Measurements from ENCODE around the gene NXPH3. TPM values are rescaled to one million over a fixed set of nuclear protein-coding genes. Genes with fewer than 3 reads are reported as not detected.
"Not testable (repeated sequence)": the region's sequence is repeated elsewhere in the genome, so short reads cannot be mapped to it uniquely, and the experiment has no call there.

Gene NXPH3
- polyA plus RNA-seq, 4 donors, result 0.92 to 1.1 (median 1.0) TPM

DNA sequence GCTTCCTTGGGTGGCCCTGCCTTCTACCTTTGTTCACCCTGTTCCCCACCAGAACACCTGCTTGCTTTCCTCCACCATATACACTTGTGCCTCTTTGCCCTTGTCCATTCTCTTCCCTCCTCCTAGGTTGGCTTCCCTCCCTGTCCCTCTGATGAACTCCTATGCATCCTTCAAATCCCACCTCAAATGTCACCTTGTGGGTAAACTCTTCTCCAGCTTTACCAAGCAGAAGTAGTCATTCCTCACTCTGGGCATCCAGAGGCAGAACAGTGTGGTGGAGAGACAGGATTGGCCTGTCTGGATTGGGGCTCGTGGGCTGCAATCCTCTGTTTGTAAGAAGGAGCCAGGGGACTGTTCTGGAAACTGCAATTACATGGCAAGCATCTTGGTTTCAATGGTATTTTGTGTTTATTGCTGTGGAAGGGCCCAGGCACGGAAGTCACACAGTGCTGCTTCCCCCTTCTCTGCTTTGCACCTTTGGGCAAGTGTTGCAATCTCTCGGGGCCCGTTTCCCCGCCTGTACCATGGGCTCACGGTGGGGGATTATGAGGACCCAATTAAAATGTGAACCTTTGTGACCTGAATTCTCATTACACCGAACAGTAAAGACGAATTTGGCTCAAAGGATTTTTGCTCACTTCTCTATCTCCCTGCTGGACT, 21.9 kb upstream of the NXPH3 start:
- no peak for DNase-seq (ENCODE audit: low read depth in 4 of 4, low spot score in 3 of 4)

DNA sequence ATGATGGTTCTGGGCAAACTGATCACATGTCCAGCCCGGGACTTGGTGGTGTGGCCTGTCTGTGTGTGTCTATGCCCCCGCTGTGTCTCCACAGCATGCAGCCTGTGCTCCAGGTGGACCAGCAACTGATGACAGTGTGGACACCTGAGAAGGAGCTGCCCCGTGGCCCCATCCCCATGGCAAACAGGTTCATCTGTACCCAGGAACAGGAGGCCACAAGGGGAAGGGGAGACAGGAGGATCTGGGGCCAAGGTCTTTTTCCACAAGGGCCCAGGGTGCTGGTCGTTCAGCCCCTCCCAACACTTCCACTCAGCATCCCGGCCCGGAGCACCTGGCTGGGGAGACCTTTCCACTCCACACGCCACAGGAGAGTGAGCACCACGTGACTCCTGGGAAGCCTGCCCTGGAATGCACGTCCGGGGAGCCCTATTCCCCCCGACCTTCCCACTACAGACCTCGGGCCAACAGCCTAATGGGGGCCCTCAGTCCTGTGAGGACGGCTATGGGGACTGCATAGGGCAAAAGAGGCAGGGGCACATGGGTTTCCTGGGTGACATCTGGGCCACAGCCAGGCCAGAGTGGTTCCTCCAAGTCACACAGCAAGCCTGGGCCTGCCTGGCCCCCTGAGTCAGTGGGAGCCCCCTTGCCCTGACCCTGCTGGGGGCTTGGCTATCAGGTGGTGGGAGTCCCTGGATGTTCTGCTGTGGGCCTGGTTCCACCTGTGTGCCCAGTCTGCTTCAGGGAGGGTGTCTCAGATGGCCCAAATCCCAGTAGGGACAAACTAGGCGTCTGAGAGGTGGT, 20.8 kb upstream of the NXPH3 start:
- no peak for DNase-seq (ENCODE audit: low read depth in 4 of 4, low spot score in 3 of 4)

- DNase-seq (ENCODE audit: low read depth in 4 of 4, low spot score in 3 of 4), result no peak
Observed at GRCh38 chr17:49555495-49556222, 20.0 kb upstream of the NXPH3 start.

GRCh38 chr17:49556223-49556943, 19.3 kb upstream of the NXPH3 start:
- peak in 2 of 4 donors; percentile 58 for DNase-seq (ENCODE audit: low read depth in 4 of 4, low spot score in 3 of 4)

DNA sequence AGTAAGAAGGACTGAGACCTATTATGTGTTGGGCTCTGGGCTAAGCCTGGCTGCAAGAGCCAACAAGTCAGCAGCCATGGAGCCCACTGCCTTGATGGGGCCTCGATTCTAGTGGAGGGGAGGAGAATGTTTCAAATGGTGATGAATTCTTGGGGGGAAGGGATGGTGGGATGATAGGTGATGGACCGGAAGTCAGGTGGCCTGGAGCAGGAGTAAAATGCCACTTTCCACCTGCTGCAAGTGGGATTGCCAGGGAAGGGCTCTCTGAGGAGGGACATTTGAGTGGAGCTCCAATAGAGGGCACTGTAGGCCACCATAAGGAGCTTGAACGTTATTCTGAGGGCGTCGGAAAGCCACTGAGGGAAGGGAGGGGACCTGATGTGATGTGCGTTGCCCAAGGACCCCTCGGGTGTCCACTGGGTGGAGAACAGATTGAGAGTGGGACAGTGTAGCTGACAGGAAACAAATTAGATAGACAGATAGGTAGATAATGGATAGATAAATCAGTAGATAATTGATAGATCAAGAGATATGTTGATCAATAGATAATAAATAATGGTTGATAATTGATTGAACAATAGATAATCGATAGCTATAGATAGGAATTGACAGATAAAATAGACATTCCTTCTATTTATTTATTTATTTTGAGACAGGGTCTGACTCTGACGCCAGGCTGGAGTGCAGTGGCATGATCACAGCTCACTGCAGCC, 18.2 kb upstream of the NXPH3 start:
- no peak for DNase-seq (ENCODE audit: low read depth in 4 of 4, low spot score in 3 of 4)

- DNase-seq (ENCODE audit: low read depth in 4 of 4, low spot score in 3 of 4), result no peak
Observed at GRCh38 chr17:49564638-49565037, 11.0 kb upstream of the NXPH3 start.

- DNase-seq (ENCODE audit: low read depth in 4 of 4, low spot score in 3 of 4), result no peak
Observed at GRCh38 chr17:49565948-49566491, 9.7 kb upstream of the NXPH3 start.

DNA sequence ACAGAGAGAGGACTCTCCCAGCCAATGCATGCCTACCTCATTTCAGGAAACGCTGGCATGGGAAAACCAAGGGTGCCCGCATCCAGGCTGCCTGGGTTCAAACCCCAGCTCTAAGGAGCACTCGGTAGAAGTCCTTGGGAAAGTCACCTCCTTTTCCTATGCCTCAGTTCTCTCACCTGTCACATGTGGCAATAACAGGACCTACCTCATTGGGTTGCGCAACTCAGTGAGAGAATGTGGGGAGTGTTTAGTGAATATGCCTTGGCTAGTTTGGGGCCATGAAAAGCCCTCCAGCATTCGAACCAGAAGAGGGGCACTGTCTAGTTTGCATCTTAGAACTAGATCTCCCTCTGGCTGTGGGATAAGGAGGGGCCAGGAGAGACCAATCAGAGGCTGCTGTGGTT, 9.0 kb upstream of the NXPH3 start:
- no peak for DNase-seq (ENCODE audit: low read depth in 4 of 4, low spot score in 3 of 4)

GRCh38 chr17:49567104-49567521, 8.6 kb upstream of the NXPH3 start:
- DNase-seq (ENCODE audit: low read depth in 4 of 4, low spot score in 3 of 4), result no peak

DNA sequence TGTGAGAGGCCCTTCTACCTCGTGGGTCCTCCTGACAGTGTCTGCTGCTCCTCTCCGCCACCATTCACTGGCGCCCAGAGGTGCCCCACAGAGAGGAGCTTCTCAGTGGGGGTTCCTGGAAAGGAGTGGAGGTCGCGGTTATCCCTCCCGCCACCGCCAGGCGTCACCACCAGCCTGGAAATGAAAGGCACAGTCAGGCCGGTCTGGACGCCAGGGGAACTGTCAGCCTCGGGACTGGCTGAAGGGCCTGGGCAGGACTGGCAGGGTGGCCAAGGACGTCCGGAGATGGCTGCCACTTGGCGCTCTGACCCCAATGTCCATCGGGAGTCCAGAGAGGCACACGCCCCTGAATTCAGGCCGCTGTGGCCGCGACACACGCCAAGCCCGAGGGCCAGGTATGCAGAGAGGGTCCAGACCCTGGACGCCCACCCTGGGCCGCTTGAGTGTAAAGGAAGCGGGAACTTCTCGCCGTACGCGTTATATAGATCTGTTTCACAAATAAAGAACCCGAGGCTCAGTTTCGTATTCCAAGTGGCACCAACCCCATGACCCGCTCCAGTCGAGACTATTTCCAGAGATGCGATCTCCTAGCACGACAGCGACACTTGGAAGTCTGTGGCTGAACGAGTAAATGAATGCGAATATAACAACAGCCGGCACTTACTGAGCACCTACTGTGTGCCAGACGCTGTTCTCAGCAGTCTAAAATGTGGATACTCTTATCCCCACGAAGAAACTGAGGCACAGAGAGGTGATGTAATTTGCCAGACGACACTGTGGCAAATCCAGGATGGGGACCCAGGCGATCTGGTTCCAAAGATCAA, 7.6 kb upstream of the NXPH3 start:
- DNase-seq (ENCODE audit: low read depth in 4 of 4, low spot score in 3 of 4), result peak in 1 of 4 donors; percentile 55

DNA sequence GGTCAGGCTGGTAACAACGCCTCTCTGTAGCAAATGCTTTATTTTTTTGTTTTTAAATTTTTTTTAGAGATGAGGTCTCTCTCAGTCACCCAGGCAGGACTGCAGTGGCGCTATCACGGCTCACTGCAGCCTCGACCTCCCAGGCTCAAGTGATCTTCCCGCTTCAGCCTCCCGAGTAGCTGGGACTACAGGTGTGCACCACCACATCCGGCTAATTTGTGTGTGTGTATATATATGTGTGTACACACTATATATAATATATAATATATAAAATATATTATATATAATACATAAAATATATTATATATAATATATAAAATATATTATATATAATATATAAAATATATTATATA, 7.0 kb upstream of the NXPH3 start:
- DNase-seq (ENCODE audit: low read depth in 4 of 4, low spot score in 3 of 4), result not testable (repeated sequence)

DNA sequence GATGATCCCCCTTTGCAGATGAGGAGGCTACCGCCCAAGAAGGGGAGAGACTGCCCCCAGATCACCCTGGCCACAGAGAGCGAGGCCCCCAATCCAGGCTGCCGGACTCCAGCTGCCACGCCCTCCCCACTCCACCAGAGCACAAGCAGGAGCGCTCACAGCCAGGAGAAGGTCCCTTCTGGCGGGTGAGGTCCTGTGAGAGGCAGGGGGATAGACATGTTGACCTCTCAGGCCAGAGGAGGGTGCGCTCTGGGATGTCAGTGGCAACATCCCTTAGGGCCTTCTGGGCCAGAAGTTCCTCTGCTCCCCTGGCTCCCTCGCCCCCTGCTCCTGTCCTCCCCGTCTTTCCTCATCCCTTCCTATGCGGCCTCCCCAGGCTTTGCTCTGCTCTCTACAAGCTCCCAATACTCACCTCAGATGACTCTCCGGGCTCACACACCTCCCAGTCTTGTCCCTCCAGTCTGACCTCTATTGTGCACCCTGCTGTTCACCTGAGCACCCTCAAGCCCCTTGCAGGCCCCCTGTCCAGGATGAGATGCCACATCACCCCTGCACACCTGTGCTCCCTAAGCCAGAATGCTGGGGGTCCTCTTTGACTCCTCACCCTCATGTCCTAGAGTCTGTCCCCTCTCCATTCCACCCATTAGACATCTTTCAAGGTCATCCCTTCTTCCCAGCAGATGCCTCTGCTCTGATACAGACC, 5.0 kb upstream of the NXPH3 start:
- no peak for DNase-seq (ENCODE audit: low read depth in 4 of 4, low spot score in 3 of 4)

- DNase-seq (ENCODE audit: low read depth in 4 of 4, low spot score in 3 of 4), result no peak
Observed at GRCh38 chr17:49571283-49571682, 4.4 kb upstream of the NXPH3 start.

- DNase-seq (ENCODE audit: low read depth in 4 of 4, low spot score in 3 of 4), result no peak
Observed at GRCh38 chr17:49571764-49572163, 3.9 kb upstream of the NXPH3 start.

DNA sequence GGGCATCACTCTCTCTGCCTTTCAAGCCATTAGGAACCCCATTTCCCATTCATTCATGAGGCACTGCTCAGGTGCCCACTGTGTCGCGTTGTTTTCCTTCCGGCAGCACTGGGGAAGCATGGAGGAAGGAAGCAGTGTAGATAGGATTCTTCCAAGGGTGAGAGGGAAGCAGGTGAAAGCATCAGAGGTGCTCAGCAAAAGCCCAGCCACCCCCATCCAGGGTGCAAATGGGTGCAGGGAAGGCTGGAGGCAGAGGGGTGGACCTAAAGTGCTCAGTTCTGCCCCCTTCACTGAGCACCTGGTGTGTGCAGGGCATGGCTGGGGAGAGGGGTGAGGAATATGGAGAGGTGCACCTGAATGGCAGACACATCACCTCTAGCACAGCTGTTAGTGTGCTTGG, 3.4 kb upstream of the NXPH3 start:
- no peak for DNase-seq (ENCODE audit: low read depth in 4 of 4, low spot score in 3 of 4)

- DNase-seq (ENCODE audit: low read depth in 4 of 4, low spot score in 3 of 4), result no peak
Observed at GRCh38 chr17:49572806-49573420, 2.8 kb upstream of the NXPH3 start.

- no peak for DNase-seq (ENCODE audit: low read depth in 4 of 4, low spot score in 3 of 4)
Observed at GRCh38 chr17:49573510-49574322, 2.0 kb upstream of the NXPH3 start.

Data from left renal pelvis (tissue), 4 donors.